IPS-NIHi7 (cell line): ENCODE data around the gene MMP15.
"Not testable (repeated sequence)": the region's sequence is repeated elsewhere in the genome, so short reads cannot be mapped to it uniquely, and the experiment has no call there.

Source experiments
- DNase-seq: peaks from one replicate; pipeline ENCODE4 v3.0.0; 2012; ENCODE audit warnings: mixed read lengths; ENCODE audit errors: extremely low spot score

Gene MMP15

DNA sequence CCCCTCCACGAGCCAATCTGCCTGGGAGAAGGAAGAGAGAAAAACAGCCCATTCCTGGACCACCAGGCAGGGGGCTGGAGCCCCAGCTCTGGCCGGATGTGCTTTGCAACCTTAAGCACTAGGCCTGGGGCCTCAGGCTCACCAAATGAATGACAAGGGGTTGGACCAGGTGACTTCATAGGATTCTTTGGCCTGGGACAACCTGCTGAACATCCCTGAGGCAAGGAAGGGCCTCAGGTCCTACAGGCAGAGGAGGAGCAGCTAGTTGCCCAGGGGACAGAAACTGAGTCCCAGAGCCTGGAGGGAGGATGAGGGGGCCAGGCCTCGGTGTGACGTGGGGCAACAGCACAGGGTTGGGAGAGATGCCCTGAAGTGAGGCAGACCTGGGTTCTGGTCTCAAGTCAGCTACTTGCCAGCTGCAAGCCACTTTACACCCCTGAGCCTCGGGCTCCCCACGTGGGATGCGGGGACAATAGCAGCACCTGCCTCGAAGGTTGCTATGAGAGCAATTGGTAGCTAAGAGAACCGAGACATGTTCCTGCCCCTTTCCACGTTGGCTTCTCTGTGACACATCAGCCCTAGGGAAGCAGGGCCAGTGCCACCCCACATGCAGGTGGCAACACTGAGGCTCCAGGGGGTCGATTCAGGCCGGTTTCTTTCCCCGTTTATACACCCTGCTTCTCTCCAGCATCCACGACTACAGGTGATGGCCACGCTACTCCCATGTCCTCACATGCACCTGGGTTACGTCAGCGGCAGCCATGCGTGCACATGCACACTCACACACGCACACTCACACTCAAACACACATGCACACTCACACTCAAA is 61.0 kb downstream of the MMP15 start:
- DNase-seq, result no peak

DNA sequence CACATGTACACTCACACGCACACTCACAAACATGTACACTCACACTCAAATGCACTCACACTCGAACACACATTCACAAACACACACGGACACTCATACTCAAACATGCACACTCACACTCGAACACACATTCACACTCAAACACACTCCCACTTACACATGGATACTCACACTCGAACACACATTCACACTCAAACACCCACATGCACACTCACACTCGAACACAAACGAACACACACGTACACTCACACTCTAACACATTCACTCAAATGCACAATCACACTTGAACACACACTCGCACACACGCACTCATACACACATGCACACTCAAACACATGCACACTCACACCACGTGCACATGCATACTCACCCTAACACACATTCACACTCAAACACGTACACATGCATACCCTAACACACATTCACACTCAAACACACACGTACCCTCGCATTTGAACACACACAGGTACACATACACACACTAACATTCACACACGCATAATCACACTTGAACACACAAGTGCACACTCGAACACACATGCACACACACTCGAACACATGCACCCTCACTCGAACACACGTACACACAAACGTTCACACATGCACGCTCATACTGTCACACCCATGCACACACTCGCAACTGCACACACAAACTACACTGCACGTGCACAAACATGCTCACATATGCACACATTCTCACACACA is 61.8 kb downstream of the MMP15 start:
- DNase-seq, result no peak

DNA sequence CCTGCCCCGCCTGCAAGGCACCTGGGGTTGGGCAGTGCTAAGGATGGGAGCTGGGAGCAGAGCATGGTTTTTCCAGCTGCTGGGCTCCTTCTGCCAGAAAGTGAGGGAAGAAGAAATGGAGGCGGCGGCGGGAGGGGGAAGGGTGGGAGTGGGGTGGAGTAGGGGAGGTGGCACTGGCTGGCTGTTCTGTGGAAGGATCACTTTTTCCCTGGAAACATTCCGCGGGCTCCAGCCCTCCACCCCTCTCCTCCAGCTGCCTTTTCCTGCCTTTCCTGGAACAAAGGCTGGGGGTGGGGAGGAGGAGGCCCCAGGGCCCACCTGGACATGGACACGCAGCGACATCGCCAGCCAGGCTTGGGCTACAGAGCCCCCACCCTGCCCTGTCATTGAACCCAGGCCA is 62.5 kb downstream of the MMP15 start:
- DNase-seq, result no peak

DNA sequence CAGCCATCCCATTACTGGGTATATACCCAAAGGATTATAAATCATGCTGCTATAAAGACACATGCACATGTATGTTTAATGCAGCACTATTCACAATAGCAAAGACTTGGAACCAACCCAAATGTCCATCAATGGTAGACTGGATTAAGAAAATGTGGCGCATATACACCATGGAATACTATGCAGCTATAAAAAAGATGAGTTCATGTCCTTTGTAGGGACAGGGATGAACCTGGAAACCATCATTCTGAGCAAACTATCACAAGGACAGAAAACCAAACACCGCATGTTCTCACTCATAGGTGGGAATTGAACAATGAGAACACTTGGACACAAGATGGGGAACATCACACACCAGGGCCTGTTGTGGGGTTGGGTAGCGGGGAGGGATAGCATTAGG is 64.8 kb downstream of the MMP15 start:
- not testable (repeated sequence) for DNase-seq

DNA sequence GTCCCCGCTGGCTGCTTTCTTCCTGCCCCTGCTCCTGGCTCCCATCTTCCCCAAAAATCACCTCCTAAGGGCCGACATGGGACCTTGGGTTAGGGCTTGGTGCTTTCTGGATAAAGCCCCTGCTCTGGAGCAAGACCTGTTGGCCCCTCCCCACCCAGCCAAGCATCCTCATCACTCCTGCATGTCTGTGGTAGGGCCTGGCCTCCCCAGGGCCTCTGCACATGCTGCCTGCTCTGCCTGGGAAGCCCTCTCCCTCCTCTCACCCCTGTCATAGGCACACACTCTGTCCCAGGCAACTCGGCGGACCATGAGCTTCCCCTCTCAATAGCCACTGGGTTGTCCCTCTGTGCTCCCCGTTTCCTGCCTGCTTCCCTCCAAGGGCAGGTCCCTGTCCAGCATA is 68.5 kb downstream of the MMP15 start:
- no peak for DNase-seq

DNA sequence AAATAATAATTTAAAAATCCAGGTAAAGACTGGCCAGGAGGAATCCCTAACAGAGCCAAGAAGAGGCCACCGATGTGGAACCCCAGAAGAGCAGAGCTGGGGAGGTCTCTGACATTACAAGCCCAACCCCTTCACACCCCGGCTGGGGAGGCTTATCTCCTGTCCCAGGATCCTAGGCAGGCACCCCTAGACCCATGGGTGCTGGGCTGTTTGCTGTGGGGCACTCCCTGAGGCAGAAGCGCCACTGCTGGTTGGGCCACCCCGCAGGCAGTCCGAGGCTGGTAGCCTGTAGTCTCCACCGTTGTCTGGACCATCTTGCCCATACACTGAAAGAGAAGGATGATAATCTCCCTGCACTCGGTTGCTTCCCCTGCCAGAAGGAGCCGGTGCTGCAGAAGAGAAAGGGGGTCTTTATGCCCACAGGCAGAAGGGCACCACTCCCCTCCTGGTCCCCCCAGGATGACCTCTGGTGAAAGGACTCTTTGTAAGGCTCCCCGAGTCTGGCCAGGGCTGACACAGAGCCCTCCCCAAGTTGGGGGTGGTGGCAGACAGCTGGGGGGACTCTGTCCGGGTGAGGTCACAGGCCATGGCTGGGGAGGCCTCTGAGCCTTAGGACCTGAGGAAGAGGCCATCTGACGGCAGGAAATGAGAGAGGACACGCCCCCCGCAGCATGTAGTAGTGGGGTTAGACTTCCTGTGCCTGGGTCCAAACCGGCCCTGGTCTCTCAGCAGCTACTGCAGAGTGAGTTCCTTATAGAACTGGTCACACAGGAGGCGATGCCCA is 69.4 kb downstream of the MMP15 start:
- no peak for DNase-seq

DNA sequence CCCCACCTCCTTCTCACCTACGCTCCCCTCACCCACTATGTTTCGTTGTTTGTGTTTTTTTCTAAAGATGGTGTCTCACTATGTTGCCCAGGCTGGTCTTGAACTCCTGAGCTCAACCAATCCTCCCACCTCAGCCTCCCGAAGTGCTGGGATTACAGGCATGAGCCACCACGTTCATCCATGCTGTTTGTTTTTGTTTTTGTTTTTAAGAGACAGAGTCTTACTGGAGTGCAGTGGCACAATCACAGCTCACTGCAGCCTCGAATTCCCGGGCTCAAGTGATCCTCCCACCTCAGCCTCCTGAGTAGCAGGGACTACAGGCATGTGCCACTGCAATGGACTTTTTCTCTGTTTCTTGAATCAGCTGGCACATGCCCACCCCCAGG is 70.0 kb downstream of the MMP15 start:
- DNase-seq, result not testable (repeated sequence)

DNA sequence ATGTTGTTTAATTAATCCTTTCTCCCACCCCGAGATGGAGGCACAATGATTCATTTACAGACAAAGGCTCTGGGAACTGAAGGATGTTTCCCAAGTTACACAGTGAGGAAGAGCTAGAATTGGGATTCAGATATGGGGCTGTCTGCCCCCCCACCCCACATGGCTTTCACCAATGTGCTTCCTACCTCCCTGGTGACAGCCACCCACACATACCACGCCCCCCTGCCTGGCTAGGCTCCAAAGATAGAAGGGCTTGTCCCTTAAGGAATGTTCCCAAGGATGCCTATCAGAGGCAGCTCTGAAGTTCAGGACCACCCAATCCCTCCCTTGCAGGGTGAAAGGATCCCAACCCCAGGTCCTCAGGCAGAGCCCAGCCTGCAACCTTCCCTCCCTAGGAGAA is 70.7 kb downstream of the MMP15 start:
- no peak for DNase-seq
